Measurements from ENCODE around the gene EPHA8. TPM values are rescaled to one million over a fixed set of nuclear protein-coding genes. Genes with fewer than 3 reads are reported as not detected.

EPHA8 gene
- total RNA-seq, 1 experiment from 2014 or later: not detected

DNA sequence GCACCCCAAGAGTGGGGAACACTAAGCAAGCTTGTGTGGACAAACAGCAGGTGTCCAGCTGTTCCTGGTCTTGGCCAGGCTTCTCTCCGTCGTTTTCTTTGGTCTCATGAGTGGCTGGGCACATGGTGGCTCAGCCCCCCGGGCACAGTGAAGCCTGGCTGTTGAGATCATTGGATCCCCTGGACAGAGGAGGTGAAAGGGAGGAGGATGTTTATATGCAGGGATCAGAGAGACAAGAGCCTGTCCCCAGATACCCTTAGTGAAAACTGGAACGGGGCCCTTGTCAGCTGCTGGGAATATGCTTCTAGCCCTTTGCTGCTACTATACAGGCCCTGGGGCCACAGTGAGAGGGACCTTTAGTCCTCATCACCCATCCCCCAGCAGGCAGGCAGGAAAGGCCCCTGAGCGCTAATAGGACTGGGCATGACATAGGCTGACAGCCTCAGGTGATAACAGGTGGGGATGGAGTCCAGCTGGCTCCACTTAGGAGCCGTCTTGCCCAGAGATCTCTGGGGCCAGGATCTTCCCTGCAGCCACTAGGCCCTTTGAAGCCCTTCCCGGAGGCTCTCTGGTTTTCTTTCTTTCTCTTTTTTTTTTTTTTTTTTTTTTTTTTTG lies 16.4 kb downstream of the EPHA8 start:
- Histone ChIP-seq H3K27me3 (ENCODE audit: insufficient read depth, low read depth) (peaks cover 28% of the 10 kb centered on the region), H3F3A (ENCODE audit: insufficient read depth, low read depth) (peaks cover 17% of the 10 kb centered on the region; the same call in 1 of the 2 replicates)
- POLR2A ChIA-PET (ENCODE audit: unreplicated experiment): no interaction called here

GRCh38 chr1:22582661-22583635 lies 19.7 kb downstream of the EPHA8 start:
- Histone ChIP-seq H3K36me3 (ENCODE audit: low read depth) (no peaks in the 10 kb centered on the region), H3K9me2 (ENCODE audit: insufficient read depth) (no peaks in the 10 kb centered on the region), H2AFZ (no peak overlapping the region), H3K27ac (no peak overlapping the region), H3F3A (ENCODE audit: insufficient read depth, low read depth) (peaks cover 17% of the 10 kb centered on the region; the same call in 1 of the 2 replicates), H3K4me1 (replicated peaks; ENCODE audit: insufficient read depth) (no peaks in the 10 kb centered on the region), H3K27me3 (ENCODE audit: insufficient read depth, low read depth) (peaks cover 42% of the 10 kb centered on the region), H4K20me1 (ENCODE audit: insufficient read depth) (no peaks in the 10 kb centered on the region), H3K4me2 (no peak overlapping the region), H3K9me3 (ENCODE audit: insufficient read depth, low read depth) (no peaks in the 10 kb centered on the region), H3K4me3 (no peak overlapping the region), H3K79me2 (ENCODE audit: low read depth) (no peaks in the 10 kb centered on the region)
- TF ChIP-seq, protein P1, sequence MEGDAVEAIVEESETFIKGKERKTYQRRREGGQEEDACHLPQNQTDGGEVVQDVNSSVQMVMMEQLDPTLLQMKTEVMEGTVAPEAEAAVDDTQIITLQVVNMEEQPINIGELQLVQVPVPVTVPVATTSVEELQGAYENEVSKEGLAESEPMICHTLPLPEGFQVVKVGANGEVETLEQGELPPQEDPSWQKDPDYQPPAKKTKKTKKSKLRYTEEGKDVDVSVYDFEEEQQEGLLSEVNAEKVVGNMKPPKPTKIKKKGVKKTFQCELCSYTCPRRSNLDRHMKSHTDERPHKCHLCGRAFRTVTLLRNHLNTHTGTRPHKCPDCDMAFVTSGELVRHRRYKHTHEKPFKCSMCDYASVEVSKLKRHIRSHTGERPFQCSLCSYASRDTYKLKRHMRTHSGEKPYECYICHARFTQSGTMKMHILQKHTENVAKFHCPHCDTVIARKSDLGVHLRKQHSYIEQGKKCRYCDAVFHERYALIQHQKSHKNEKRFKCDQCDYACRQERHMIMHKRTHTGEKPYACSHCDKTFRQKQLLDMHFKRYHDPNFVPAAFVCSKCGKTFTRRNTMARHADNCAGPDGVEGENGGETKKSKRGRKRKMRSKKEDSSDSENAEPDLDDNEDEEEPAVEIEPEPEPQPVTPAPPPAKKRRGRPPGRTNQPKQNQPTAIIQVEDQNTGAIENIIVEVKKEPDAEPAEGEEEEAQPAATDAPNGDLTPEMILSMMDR (conservative IDR thresholded peaks at IDR 0.05): no peak
- no peak for TF ChIP-seq EZH2 (IDR thresholded peaks at IDR 0.05; ENCODE audit: low read depth)
- DNase-seq: no peak
- ChIA-PET POLR2A (ENCODE audit: unreplicated experiment) (no interaction called here), CTCF (no interaction called here)
- BruUV-seq (replicated peaks): no TSS peak
- intact Hi-C loops (cut with micrococcal nuclease; ENCODE audit: unreplicated experiment): no loop called here

More for the DNA sequence above, 16.4 kb downstream of the EPHA8 start:
- TF ChIP-seq EZH2 (IDR thresholded peaks at IDR 0.05; ENCODE audit: low read depth): no peak
- TF ChIP-seq, protein P1 (conservative IDR thresholded peaks at IDR 0.05): no peak
- Histone ChIP-seq H2AFZ (no peak overlapping the region), H4K20me1 (ENCODE audit: insufficient read depth) (no peaks in the 10 kb centered on the region), H3K27ac (no peak overlapping the region), H3K4me3 (no peak overlapping the region), H3K9me2 (ENCODE audit: insufficient read depth) (no peaks in the 10 kb centered on the region), H3K36me3 (ENCODE audit: low read depth) (no peaks in the 10 kb centered on the region), H3K4me2 (no peak overlapping the region), H3K79me2 (ENCODE audit: low read depth) (no peaks in the 10 kb centered on the region), H3K4me1 (replicated peaks; ENCODE audit: insufficient read depth) (no peaks in the 10 kb centered on the region), H3K9me3 (ENCODE audit: insufficient read depth, low read depth) (no peaks in the 10 kb centered on the region)
- no peak for DNase-seq
- BruUV-seq (replicated peaks): no TSS peak
- intact Hi-C loops (cut with micrococcal nuclease; ENCODE audit: unreplicated experiment): no loop called here
- CTCF ChIA-PET: no interaction called here

DNA sequence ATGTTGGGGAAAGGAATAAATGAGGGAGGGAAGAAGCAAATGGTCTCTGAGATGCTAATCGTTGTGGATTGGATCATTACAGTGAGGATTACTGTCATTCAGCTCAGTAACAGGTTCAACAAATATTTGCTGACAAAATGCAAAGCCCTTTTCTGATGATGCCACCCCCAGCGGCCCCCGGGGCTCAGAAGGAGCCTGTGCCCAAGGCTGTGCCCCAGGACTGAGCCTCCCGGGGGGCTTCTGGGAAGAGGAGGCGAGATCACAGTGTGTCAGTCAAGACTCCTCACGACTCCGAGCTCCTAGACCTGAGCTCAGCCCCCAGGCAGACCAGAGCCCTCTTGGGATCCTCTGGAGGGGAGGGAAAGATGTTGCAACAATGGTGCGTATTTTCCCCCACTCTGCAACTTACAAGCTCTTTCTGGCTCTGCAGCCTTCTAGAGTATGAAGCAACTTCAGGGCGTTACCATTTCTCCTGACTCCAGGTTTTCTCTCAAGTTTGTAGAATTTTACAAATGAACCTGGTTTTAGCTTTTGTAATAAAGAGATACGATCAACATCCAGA lies 20.8 kb downstream of the EPHA8 start:
- ChIA-PET CTCF (no interaction called here), POLR2A (ENCODE audit: unreplicated experiment) (no interaction called here)

More for the DNA sequence above, 20.8 kb downstream of the EPHA8 start:
- DNase-seq: no peak
- no peaks in the 10 kb centered on the region for H4K20me1 ChIP-seq (ENCODE audit: insufficient read depth)
- peaks cover 47% of the 10 kb centered on the region for H3K27me3 ChIP-seq (ENCODE audit: insufficient read depth, low read depth)
- H3K4me1 ChIP-seq (replicated peaks; ENCODE audit: insufficient read depth): no peaks in the 10 kb centered on the region
- H3K79me2 ChIP-seq (ENCODE audit: low read depth): no peaks in the 10 kb centered on the region
- no peaks in the 10 kb centered on the region for H3K36me3 ChIP-seq (ENCODE audit: low read depth)
- no peak overlapping the region for H3K4me2 ChIP-seq
- no peaks in the 10 kb centered on the region for H3K9me3 ChIP-seq (ENCODE audit: insufficient read depth, low read depth)
- H3K4me3 ChIP-seq: no peak overlapping the region
- H3K27ac ChIP-seq: no peak overlapping the region
- intact Hi-C loops (cut with micrococcal nuclease; ENCODE audit: unreplicated experiment): no loop called here
- H2AFZ ChIP-seq: no peak overlapping the region
- H3K9me2 ChIP-seq (ENCODE audit: insufficient read depth): no peaks in the 10 kb centered on the region
- BruUV-seq (replicated peaks): no TSS peak
- TF ChIP-seq, protein P1 (conservative IDR thresholded peaks at IDR 0.05): no peak
- no peak for TF ChIP-seq EZH2 (IDR thresholded peaks at IDR 0.05; ENCODE audit: low read depth)
- H3F3A ChIP-seq (ENCODE audit: insufficient read depth, low read depth): peaks cover 5% of the 10 kb centered on the region; the same call in 1 of the 2 replicates
